GM12801 (cell line): ENCODE measurements around the gene EXOSC1.

ENCODE experiments used
- TF ChIP-seq, protein P1 (sequence below): IDR thresholded peaks from one replicate; pipeline ENCODE4 v1.5.1; 2011; ENCODE audit warnings: control low read depth; ENCODE audit not compliant: insufficient read length; ENCODE audit errors: extremely low read depth

EXOSC1 gene

DNA sequence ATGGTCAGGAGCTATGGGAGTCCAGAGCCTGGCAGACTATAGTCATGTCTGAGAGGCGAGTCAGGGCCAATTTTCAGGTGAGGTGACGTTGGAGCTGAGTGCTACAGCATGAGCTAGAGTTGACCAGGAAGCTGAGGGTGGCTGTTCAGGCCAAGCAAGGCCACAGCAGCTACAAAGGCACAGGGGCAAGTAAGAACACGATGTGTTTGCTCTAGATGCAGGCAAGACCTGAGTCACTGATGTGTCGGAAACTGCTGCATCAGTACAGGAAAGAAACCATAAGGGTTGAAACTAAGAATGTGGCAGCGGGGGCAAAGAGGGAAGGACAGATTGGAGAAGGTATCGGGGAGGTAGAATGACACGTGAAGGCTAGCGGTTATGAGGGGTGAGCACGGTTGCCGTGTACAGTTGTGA is 32.9 kb downstream of the EXOSC1 start:
- TF ChIP-seq, protein P1, sequence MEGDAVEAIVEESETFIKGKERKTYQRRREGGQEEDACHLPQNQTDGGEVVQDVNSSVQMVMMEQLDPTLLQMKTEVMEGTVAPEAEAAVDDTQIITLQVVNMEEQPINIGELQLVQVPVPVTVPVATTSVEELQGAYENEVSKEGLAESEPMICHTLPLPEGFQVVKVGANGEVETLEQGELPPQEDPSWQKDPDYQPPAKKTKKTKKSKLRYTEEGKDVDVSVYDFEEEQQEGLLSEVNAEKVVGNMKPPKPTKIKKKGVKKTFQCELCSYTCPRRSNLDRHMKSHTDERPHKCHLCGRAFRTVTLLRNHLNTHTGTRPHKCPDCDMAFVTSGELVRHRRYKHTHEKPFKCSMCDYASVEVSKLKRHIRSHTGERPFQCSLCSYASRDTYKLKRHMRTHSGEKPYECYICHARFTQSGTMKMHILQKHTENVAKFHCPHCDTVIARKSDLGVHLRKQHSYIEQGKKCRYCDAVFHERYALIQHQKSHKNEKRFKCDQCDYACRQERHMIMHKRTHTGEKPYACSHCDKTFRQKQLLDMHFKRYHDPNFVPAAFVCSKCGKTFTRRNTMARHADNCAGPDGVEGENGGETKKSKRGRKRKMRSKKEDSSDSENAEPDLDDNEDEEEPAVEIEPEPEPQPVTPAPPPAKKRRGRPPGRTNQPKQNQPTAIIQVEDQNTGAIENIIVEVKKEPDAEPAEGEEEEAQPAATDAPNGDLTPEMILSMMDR = no peak

GRCh38 chr10:97411406-97411805 is 34.4 kb downstream of the EXOSC1 start:
- TF ChIP-seq, protein P1 = no peak

GRCh38 chr10:97408496-97408992 is 37.3 kb downstream of the EXOSC1 start:
- TF ChIP-seq, protein P1 = no peak

GRCh38 chr10:97407952-97408248 is 37.9 kb downstream of the EXOSC1 start:
- TF ChIP-seq, protein P1 = no peak

- TF ChIP-seq, protein P1 = peak; percentile 63
These were observed 38.4 kb downstream of the EXOSC1 start for GRCh38 chr10:97407211-97407951.

DNA sequence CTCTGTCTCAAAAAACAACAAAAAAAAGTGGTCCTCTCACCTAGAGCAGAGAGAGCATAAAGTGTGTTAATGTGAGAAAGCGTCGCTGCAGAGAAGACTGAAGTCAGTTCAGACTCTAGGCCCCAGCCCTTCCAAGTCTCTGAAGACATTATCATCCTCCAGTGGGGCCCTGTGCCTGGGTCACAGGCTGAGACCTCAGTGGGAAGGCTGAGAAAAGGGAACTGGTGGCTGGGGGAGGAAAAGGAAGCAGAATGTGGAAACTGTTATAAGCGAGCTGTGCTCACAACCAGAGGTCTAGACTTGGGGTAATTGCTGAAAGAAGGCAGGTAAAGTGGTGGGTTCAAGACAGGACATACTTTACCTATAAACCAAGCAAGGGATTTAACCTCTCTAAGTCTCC is 39.7 kb downstream of the EXOSC1 start:
- TF ChIP-seq, protein P1 = no peak

GRCh38 chr10:97404044-97404443 is 41.8 kb downstream of the EXOSC1 start:
- TF ChIP-seq, protein P1 = no peak

- TF ChIP-seq, protein P1 = no peak
These were observed 44.3 kb downstream of the EXOSC1 start for GRCh38 chr10:97401455-97401919.
